HG03095 (cell line): ENCODE results near the gene KRTAP19-6.
"Not testable (repeated sequence)": the region's sequence is repeated elsewhere in the genome, so short reads cannot be mapped to it uniquely, and the experiment has no call there.

Experiments used
- ATAC-seq: cut with Tn5 transposase; IDR thresholded peaks from one replicate; pipeline ENCODE4 v1.9.1; 2021; ENCODE audit warnings: moderate library complexity; ENCODE audit not compliant: unreplicated experiment

The KRTAP19-6 gene, protein sequence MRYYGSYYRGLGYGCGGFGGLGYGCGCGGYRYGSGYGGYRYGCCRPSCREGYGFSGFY

DNA sequence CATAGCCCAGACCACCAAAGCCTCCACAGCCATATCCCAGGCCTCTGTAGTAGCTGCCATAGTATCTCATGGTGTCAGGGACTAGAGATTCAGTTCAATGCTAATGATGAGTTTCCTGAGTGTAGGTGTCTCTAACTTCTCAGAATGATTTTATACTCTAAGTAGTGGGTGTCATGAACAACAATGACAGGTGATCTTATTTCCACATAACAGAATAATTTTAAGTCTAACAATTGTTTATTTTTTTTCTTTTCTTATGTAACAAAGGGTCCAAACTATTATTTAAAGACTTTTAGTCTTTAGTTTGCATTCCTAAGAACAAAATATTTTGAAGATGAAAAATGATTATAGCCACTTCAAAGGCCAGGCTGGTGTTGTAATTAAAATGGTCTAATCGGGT is at the start of gene KRTAP19-6:
KRTAP19-6 (minus strand) TSS at position 101 of the 400 bp plus-strand sequence; CDS start at position 70, 31 bp downstream.
- no peak for ATAC-seq

DNA sequence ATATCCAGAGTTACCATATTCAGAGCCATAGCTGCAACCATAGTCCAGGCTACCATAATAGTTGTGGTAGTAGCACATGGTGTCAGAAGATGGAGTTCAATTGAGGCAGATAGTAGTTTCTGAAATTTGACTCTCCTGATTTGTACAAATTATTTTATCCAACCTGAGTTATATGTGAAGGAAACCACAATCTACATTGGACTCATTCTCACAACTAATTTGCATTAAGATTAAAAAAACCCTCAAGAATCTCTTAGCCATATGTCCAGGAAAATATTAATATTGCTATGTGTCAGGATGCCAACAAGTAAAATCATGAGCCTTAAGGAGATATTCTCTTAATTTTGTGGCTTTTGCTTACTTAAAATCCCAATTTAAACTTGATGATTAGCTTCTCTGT is 48.6 kb upstream of the KRTAP19-6 start, which contains the start of gene KRTAP22-2:
KRTAP22-2 (minus strand) TSS at position 101 of the 400 bp plus-strand sequence.
- ATAC-seq: no peak

DNA sequence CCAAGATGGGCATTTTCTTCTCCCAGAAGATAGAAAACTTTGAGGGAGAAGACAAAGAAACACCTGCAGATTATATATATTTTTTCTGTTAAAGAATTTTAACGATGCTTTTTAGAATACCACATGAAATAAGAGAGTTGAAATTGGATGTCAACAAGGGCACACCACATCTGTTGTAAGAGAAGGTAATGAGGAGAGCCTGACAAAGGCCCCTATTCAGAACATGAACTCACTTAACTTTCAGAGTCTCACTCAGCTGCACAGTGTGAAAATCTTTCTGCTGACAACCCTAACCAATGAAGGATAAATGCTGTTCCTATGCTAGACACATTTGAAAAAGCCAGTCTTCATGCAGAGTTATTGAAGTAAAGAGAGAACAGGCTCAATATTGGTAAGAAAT is 41.2 kb upstream of the KRTAP19-6 start:
- ATAC-seq: no peak

DNA sequence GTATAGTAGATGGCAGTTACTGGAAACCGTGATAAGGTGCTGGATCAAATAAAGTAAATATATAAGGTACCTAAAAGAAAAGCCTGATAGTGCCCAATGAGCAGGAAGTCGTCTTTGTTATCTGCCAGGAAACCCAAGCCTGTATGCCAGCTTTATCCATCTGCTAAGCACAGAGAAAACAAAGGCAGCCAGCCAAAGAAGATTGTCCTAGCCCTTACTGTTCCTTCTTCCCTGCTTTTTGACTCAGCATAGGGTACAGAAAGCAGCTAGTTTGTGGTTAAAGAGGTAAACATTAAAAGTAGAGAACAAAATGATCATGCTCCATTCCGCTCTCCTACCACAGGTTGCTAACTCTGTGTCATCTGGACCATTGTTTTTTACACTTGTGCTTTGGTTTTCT is 38.5 kb upstream of the KRTAP19-6 start:
- ATAC-seq: no peak

DNA sequence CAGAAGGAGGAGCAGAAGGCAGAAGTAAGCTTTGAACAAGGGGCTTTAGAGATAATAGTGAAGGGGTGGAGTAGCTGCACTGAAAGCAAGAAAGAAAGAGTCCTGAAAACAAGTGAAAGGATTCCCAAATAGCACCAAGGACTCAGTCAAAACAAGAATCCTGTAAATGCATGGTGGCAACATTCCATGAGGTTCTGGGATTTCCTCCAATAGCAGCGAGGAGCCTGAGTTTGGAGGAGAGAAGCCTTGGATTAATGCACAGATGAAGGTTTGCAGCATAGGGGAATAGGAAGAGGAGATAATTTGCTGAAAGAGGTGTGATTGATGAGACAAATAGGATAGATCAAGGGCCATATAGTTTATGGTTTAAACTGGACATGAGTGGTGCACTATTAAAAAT is 37.7 kb upstream of the KRTAP19-6 start:
- ATAC-seq: no peak

DNA sequence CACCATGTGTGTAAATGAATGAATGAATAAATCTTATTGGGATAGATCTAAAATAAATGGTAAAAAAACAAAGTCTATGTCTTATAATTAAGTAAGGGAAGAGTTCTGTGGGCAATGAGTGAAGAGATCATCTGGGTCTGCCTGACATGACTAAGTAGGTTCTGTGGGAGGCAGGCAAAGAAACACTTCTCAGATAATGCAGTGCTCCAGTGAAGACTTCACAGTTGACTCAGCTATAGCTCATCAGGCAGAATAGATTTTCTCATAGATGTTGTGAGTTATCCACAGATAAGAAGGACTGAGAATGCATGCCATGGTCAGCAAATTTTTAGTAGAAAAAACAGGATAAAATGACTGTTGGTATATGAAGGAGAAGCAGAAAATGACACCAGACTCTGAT is 36.1 kb upstream of the KRTAP19-6 start:
- ATAC-seq: no peak

DNA sequence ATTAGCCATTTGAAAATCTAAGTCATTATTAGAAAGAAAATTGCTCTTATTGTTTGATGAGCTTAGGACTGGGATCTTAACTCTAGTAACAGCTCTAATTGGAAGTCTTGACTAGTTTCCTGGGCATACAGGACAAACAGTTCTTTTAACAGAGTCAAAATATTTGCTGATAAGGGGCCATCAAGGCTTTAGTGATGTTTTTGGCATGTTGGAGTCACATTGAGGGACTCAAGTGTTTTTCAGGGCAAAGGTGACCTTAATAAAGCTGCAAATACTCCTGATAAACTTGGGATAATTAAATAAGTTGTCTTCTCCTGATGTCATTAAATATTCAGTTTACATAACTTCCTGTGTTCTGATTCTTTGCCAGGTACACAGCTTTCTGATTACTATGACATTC is 26.0 kb upstream of the KRTAP19-6 start:
- no peak for ATAC-seq

DNA sequence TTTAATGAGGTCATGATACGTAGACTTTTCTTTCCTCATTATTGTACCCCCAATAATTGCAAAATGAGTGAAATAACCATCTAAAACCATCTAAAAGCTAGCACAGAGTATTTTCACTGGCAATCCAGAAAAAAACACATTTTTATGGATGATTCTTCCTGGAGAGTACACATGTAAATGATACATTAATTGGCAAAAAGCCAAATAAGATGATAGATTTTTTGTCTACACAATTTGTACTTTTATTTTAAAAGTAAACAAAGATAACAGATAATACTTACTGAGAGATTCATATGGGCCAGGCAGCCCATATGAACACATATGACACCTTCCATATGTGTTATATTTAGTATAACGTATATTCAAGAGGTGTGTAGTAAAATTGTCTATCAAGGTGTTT is 22.0 kb upstream of the KRTAP19-6 start:
- ATAC-seq: no peak

DNA sequence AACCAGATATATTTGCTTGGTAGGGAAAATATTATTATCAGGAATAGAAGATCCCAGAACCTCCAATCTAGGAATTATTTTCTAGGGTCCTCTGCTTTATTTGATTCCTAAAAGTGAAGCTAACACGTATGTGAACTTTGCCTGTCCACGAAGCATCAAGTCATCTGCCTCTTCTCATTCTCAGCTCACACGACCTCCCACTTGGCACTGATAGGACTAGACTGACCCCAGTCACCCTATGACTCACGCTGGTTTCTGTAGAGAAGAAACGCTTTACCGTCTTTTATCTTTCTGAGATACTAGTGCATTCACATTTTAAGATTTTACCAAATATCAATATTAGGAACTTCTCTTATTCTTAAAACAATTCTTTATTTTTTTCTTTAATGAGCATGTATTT is 21.4 kb upstream of the KRTAP19-6 start:
- no peak for ATAC-seq

DNA sequence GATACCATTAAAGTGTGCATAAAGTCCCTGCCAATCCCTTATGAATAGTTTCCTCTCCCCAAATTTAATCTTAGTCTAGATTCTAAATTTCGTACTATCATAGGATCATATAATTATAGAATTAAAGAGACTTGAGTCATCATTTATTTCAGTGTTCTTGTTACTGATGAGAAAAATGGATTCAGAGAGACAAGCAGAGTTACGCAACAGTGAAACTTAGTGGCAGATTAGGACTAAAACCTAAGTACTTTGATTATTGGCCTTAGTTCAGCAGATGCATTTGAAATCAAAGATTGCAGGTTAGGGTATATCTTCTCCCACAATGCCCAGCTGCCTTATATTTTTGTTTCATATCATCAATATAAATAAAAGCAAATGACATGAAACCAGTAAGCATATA is 20.3 kb upstream of the KRTAP19-6 start:
- no peak for ATAC-seq

DNA sequence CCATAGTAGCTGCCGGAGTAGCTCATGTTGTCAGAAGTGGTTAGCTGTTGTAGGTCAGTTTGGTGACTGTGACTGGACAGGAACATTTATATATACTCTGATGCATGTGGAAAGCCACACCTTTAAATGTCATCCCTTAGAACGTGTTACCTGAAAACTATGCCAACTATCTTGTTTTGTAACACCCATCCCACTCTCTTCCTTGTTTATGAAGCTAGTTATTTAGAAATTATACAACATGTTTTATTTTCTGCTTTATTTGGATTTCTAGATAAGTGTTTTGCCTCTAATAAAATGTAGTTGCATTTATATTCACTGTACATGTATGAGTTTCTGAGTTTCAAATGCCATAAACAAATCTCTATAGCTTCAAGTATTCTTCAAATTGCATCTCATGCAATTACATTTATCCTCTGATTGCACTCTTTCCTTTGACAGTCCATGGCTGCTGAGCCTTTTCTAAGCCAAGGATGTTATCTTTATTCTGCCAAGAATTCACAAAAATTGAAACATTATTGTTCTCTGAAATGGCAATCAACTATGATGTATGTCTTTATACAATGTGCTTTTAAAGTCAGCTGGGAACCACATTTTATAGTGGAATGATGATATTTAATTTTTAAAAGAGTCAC is 19.7 kb upstream of the KRTAP19-6 start, which contains the start of gene KRTAP19-7:
KRTAP19-7 (minus strand) TSS at position 51 of the 632 bp plus-strand sequence; CDS start at position 26, 25 bp downstream.
- no peak for ATAC-seq

DNA sequence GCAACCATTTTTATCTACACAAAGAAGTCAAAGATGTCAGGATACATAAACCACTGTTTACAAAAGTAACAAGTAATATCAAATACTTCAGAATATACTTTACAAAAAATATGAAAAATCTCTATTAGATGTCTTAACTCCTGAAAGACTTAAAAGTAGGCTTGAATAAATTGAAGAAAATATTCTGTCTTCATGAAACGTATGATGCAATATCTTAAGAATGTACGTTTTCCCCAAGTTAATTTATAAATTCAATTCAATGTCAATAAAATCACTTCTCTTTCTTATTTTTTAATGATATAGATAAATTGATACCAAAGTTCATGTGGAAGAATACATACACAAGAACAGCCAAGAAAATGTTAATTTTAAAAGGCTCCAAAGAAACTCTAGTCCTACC is 13.4 kb upstream of the KRTAP19-6 start:
- no peak for ATAC-seq

DNA sequence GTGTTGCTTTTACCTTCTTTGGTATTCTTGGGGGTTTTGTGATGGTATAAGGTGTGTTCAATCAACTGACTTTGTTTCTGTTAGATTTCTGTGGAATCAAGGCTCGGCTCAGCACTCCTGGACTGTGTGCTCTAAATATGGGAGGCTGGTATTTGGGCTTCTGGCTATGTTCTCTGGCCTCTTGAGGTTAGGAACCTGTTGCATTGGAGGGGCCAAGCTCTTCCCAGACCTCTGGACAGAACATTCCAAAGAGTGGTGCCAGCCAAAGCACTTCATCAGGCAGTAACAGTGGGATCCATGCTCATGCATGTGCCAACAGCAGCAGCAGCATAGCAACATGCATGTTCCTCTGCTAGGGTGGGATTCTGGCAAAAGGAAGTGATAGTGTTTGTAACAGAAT is 11.1 kb upstream of the KRTAP19-6 start:
- no peak for ATAC-seq

DNA sequence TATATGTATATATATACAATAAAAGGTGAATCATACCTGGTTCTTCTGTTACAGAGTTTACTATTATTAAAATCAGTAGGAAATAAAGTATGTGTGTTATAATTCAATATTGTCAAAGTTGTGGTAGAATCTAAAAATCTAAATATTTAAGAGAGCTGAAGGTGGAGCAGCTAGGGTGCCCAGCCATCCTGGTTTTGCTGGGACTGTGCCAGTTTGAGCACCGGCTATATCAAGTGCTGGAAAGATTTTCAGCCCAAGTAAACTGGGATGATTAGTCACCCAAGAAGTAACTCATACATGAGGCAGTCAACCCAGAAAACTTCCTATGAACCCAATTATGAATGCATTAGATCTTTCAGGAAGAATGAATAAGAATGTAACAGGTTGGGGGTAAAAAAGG is 22.8 kb downstream of the KRTAP19-6 start:
- no peak for ATAC-seq

DNA sequence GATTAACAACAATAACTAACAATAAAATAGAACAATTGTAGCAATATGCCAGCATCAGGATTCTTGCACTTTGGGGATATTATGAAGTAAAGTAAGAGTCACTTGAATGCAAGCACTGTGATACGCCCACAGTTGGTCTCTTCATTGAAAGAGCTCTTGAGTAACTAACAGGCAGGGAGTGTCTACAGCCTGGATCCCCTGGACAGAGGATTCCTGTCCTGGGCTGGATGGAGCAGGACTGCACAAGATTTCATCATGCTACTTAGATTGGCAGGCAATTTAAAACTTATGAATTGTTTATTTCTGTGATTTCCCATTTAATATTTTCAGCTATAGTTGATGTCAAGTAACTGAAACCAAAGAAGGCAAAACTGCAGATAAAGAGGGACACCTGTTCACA is 26.0 kb downstream of the KRTAP19-6 start:
- ATAC-seq: no peak

DNA sequence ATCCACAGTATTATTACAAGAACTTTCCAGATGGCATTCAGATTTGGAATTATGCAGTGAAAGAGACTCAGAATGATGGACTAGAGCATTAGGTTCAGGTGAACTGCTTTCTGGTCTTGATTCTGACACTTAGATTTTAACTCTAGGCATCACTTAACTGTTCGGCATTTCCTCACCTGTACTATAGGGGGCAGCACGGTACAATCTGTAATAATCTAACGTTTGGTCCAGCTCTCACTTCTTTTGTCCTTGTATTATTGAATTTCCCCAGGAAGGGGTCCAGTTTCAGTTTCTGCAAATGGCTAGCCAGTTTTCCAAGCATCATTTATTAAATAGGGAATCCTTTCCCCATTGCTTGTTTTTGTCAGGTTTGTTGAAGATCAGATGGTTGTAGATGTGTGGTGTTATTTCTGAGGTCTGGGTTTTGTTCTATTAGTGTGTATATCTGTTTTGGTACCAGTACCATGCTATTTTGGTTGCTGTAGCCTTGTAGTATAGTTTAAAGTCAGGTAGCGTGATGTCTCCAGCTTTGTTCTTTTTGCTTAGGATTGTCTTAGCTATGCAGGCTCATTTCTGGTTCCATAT is 36.0 kb downstream of the KRTAP19-6 start:
- ATAC-seq: not testable (repeated sequence)

DNA sequence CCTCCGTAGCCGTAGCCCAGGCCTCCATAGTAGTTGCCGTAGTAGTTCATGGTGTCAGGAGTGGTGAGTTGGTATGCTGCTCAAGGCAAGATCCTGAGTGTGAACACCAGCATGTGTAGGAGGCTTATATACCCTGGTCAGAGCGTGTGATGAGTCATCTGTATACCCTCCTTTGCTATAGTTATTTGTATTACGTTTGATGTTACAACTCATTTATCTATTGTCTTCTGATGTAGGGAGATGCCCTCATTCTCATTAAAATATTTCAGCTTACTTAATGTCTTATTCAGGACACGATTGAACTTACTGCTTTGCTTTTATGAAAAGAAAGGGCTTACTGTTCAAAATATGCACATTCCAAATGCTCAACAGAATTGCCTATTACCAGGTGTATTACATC is 39.6 kb downstream of the KRTAP19-6 start, which contains the start of gene KRTAP19-5:
KRTAP19-5 (minus strand) TSS at position 101 of the 400 bp plus-strand sequence; CDS start at position 50, 51 bp downstream.
- no peak for ATAC-seq

DNA sequence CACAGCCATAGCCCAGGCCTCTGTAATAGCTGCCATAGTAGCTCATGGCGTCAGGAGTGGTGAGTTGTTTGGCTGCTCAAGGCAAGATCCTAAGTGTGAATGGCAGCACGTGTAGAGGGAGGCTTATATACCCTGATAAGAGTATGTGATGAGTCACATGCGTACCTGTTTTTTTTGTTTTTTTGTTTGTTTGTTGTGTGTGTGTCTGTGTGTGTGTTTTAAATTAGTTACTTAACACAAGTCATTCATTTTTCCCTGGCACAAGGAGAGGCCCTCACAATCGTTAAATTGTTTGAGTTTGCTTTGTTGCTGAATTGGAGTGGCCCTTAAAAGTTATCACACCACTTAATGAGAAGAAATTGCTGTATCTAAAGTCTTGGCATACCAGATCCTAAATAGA is 44.6 kb downstream of the KRTAP19-6 start, which contains the start of gene KRTAP19-4:
KRTAP19-4 (minus strand) TSS at position 101 of the 400 bp plus-strand sequence; CDS start at position 46, 55 bp downstream.
- ATAC-seq: no peak

DNA sequence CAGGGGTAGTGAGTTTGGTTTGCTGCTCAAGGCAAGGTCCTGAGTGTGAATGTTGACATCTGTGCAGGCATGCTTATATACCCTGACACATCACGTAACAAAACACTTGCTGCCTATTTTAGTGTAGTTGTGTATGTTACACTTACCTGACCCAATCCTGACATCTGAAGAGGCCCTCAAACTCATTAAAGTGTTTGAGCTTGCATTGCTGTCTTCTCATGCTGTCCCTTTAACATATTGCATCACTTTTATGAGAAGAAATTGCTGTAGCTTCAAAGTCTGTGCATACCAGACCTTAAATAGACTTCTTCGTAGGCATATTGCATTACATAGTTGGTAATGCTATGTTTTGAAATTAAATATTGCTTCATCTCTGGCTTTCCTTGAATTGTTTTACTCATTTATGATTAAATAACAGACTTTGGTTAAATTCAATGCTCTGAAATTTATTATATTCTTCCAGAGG is 49.7 kb downstream of the KRTAP19-6 start, which contains the start of gene KRTAP19-3:
KRTAP19-3 (minus strand) TSS at position 51 of the 466 bp plus-strand sequence. CDS start 56 bp downstream, outside the sequence.
- no peak for ATAC-seq
